ENCODE measurements around the gene NMUR1. TPM values are rescaled to one million over a fixed set of nuclear protein-coding genes. Genes with fewer than 3 reads are reported as not detected.
"Not testable (repeated sequence)": the region's sequence is repeated elsewhere in the genome, so short reads cannot be mapped to it uniquely, and the experiment has no call there.

NMUR1 gene
- 1 to 10 TPM; 2.3 to 6.3 TPM for total RNA-seq

GRCh38 chr2:231530099-231531011 lies at the start of gene NMUR1:
TSS of gene NMUR1 (minus strand) at chr2:231530445. CDS start at chr2:231530361, 84 bp downstream.
- intact Hi-C loops (cut with DNase I) = no loop called here
- ATAC-seq (peak; percentile 86), DNase-seq (peak; percentile 60 to 81 (median 70))
- TF ChIP-seq POLR2A (IDR thresholded peaks at IDR 0.05) (no peak), CTCF (IDR thresholded peaks at IDR 0.05) (peak; percentile 41 to 88 (median 77))
- Histone ChIP-seq H3K9me3 (no peaks in the 10 kb centered on the region), H3K4me3 (peak within 1 kb of the TSS; percentile 18 to 39), H3K4me1 (peaks cover 26% of the 10 kb centered on the region), H3K27ac (no peak within 1 kb of the TSS), H3K36me3 (replicated peaks in 1 of 2; ENCODE audit: insufficient read depth in 1 of 2, low read depth in 2 of 2) (no peaks in the 10 kb centered on the region), H3K27me3 (no peaks in the 10 kb centered on the region)
- 16 to 42% methylated on average over 23 to 73 of the region's 85 CpGs for WGBS, 2 donors

GRCh38 chr2:231579560-231579959 lies 49.3 kb upstream of the NMUR1 start:
- no peak for DNase-seq
- H3K9me3 ChIP-seq = no peaks in the 10 kb centered on the region
- ATAC-seq = no peak
- no peak overlapping the region for H3K4me3 ChIP-seq
- no peaks in the 10 kb centered on the region for H3K4me1 ChIP-seq
- 71 to 96% methylated on average over 3 of the region's 3 CpGs for WGBS, 2 donors
- no peaks in the 10 kb centered on the region for H3K27me3 ChIP-seq
- H3K36me3 ChIP-seq (replicated peaks in 1 of 2; ENCODE audit: insufficient read depth in 1 of 2, low read depth in 2 of 2) = no peaks in the 10 kb centered on the region
- intact Hi-C loops (cut with DNase I) = no loop called here
- no peak overlapping the region for H3K27ac ChIP-seq
- TF ChIP-seq POLR2A (IDR thresholded peaks at IDR 0.05) (no peak), CTCF (IDR thresholded peaks at IDR 0.05) (no peak)

- H3K4me1 ChIP-seq; intact Hi-C loops (cut with DNase I); H3K4me3 ChIP-seq; H3K27me3 ChIP-seq; H3K27ac ChIP-seq; H3K36me3 ChIP-seq (replicated peaks in 1 of 2; ENCODE audit: insufficient read depth in 1 of 2, low read depth in 2 of 2); H3K9me3 ChIP-seq; ATAC-seq; DNase-seq: not testable (repeated sequence)
- 83 to 92% methylated on average over 2 of the region's 2 CpGs for WGBS, 2 donors
These were observed 48.4 kb upstream of the NMUR1 start for GRCh38 chr2:231578655-231579054.

DNA sequence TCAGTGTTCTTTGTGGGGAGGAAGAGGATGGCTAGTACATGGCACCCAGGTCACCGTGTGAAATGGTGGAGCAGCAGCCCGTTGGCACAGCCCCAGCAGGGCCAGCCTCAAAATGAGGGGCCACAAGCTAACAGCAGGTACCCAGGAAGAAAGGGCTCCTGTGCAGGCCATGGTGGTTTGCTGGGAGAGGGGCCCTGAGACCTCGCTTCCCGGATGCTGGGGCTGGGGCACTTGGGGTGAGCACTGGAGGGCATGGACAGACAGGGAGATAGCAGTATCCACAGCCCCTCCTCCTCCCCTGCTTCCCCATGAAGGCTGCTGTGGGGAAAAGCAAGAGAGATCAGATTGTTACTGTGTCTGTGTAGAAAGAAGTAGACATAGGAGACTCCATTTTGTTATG lies 46.2 kb upstream of the NMUR1 start:
- intact Hi-C loops (cut with DNase I) = no loop called here

More for the DNA sequence above, 46.2 kb upstream of the NMUR1 start:
- Histone ChIP-seq H3K9me3 (no peaks in the 10 kb centered on the region), H3K27me3 (no peaks in the 10 kb centered on the region), H3K36me3 (replicated peaks in 1 of 2; ENCODE audit: insufficient read depth in 1 of 2, low read depth in 2 of 2) (no peaks in the 10 kb centered on the region), H3K27ac (no peak overlapping the region), H3K4me3 (no peak overlapping the region), H3K4me1 (no peaks in the 10 kb centered on the region)
- DNase-seq = no peak
- TF ChIP-seq POLR2A (IDR thresholded peaks at IDR 0.05) = no peak
- TF ChIP-seq CTCF (IDR thresholded peaks at IDR 0.05) = no peak
- no peak for ATAC-seq
- WGBS, 2 donors = 73% methylated on average over 4 of the region's 4 CpGs; no CpG with 5 or more reads in 1 of the 2 donors

All from body of pancreas (tissue), 4 donors.